K562 (cell line): ENCODE data around the gene RNF168. TPM values are rescaled to one million over a fixed set of nuclear protein-coding genes. Genes with fewer than 3 reads are reported as not detected.

Experiments used
- BRCA1 ChIP-seq, 2 experiments: fragments of 450-650 bp in 1 of 2; sonication (generic) in 1 of 2; formaldehyde crosslinking in 1 of 2; IDR thresholded peaks; 2 replicates each; pipeline versions ENCODE4 v1.5.0 to v1.6.1; 2017 to 2020; ENCODE audit warnings: mild to moderate bottlenecking in 1 of 2, missing genetic modification reagents in 1 of 2
- E2F5 ChIP-seq: sonication (generic); formaldehyde crosslinking; IDR thresholded peaks from 2 replicates; pipeline ENCODE4 v1.8.0; 2022; ENCODE audit warnings: mild to moderate bottlenecking, missing genetic modification reagents
- ETV5 ChIP-seq: sonication (generic); formaldehyde crosslinking; IDR thresholded peaks from 2 replicates; pipeline ENCODE4 v1.4.0; 2020; ENCODE audit warnings: low read depth, mild to moderate bottlenecking, missing genetic modification reagents
- FOXA3 ChIP-seq, 2 experiments: fragments of 450-650 bp in 1 of 2; sonication (generic) in 1 of 2; formaldehyde crosslinking; IDR thresholded peaks in 1 of 2; conservative IDR thresholded peaks in 1 of 2; 2 replicates each; pipeline versions ENCODE4 v1.4.0 to v1.8.0; 2020 to 2022; ENCODE audit warnings: mild to moderate bottlenecking in 2 of 2, missing genetic modification reagents in 1 of 2
- JUNB ChIP-seq: fragments of 450-650 bp; formaldehyde crosslinking; conservative IDR thresholded peaks from 2 replicates; pipeline ENCODE4 v1.4.0; 2020; ENCODE audit warnings: mild to moderate bottlenecking
- MBD1 ChIP-seq: fragments of 250-450 bp; sonication (Bioruptor Pico); IDR thresholded peaks from 2 replicates; pipeline ENCODE4 v1.8.0; 2022; ENCODE audit warnings: inconsistent platforms
- MCM3 ChIP-seq: fragments of 450-650 bp; IDR thresholded peaks from 2 replicates; pipeline ENCODE4 v1.6.1; 2016
- PPARD ChIP-seq: fragments of 250-450 bp; sonication (Bioruptor Pico); IDR thresholded peaks from 2 replicates; pipeline ENCODE4 v1.8.0; 2022; ENCODE audit warnings: inconsistent platforms, mild to moderate bottlenecking, moderate library complexity
- PYGO2 ChIP-seq: fragments of 450-650 bp; IDR thresholded peaks from 2 replicates; pipeline ENCODE4 v1.6.1; 2016; ENCODE audit warnings: mild to moderate bottlenecking, missing genetic modification characterization, moderate library complexity, missing compliant biosample characterization
- SMARCA4 ChIP-seq: fragments of 450-650 bp; IDR thresholded peaks from 2 replicates; pipeline ENCODE4 v1.6.1; 2016
- SMARCC2 ChIP-seq: fragments of 450-650 bp; IDR thresholded peaks from 2 replicates; pipeline ENCODE4 v1.6.1; 2017; ENCODE audit warnings: antibody characterized with exemption, moderate library complexity, mild to moderate bottlenecking, low read depth
- THRB ChIP-seq: fragments of 450-650 bp; formaldehyde crosslinking; conservative IDR thresholded peaks from 2 replicates; pipeline ENCODE4 v1.4.0; 2022; ENCODE audit warnings: mild to moderate bottlenecking, missing genetic modification characterization
- ZNF23 ChIP-seq: fragments of 250-450 bp; sonication (Bioruptor Pico); IDR thresholded peaks from 2 replicates; pipeline ENCODE4 v1.4.0; 2020; ENCODE audit warnings: mild to moderate bottlenecking
- ZNF507 ChIP-seq: conservative IDR thresholded peaks from 2 replicates; pipeline ENCODE4 v1.6.1; 2017; ENCODE audit warnings: missing genetic modification characterization, missing compliant biosample characterization
- ZNF740 ChIP-seq, 3 experiments: fragments of 200-800 bp in 1 of 3; sonication (Bioruptor generic) in 1 of 3; sonication (generic) in 1 of 3; formaldehyde crosslinking in 1 of 3; IDR thresholded peaks; 2 replicates each; pipeline versions ENCODE4 v1.6.1 to v1.8.0; 2016 to 2022; ENCODE audit warnings: mild to moderate bottlenecking in 2 of 3, missing compliant biosample characterization in 2 of 3, missing genetic modification characterization in 2 of 3, missing genetic modification reagents in 1 of 3
- polyA plus RNA-seq, 8 experiments: library from polyadenylated mRNA; depleted of rRNA in 4 of 8; stranded (reverse) in 5 of 8; unstranded in 3 of 8; fragments of >200 nt; fragmentation: Nextera tagmentation in 2 of 8; fragmentation: Illumina TruSeq in 1 of 8; extraction: Ambion mirVana in 2 of 8; extraction: Trizol in 1 of 8; gene quantifications; 2 replicates each; pipeline versions ENCODE4 v1.2.1 to v1.2.3, GENCODE V29; 2011 to 2014; ENCODE audit warnings: inconsistent platforms in 1 of 8, missing spikeins in 1 of 8
- total RNA-seq, 7 experiments: library from RNA; depleted of rRNA in 6 of 7; stranded (reverse); fragments of >200 nt in 6 of 7; fragmentation: Illumina TruSeq in 2 of 7; extraction: Trizol in 2 of 7; gene quantifications; 2 replicates each; pipeline versions ENCODE4 v1.2.1 to v1.2.3, GENCODE V29; 2011 to 2021; ENCODE audit warnings: low replicate concordance in 1 of 7

The RNF168 gene
- total and polyA plus RNA-seq, 9 of the 15 experiments (the other 6 are each of a cell fraction or from before 2014, with no cell fraction given) = 6.0 to 32.1 (median 16.6) TPM

- TF ChIP-seq THRB (CRISPR knock-in tag) (no peak), ZNF23 (CRISPR knock-in tag) (no peak), PYGO2 (tag) (no peak), FOXA3 (CRISPR knock-in tag; conservative IDR thresholded peaks at IDR 0.05 in 1 of 2, IDR thresholded peaks at IDR 0.05 in 1 of 2) (peak; percentile 69 to 87; a peak in 3 of 4 replicates), MCM3 (no peak), MBD1 (CRISPR knock-in tag) (no peak), PPARD (CRISPR knock-in tag) (no peak), BRCA1 (IDR thresholded peaks at IDR 0.05) (no peak), BRCA1 (CRISPR knock-in tag; IDR thresholded peaks at IDR 0.05) (no peak), E2F5 (CRISPR knock-in tag) (no peak), SMARCA4 (peak; percentile 78), ZNF740 (CRISPR knock-in tag; IDR thresholded peaks at IDR 0.05) (no peak), ZNF740 (tag; IDR thresholded peaks at IDR 0.05) (no peak), ZNF507 (no peak), ETV5 (CRISPR knock-in tag) (no peak), JUNB (CRISPR knock-in tag) (no peak), SMARCC2 (0 out of 2 replicates have a peak, but pooled peaks have one; percentile 59)
Observed at GRCh38 chr3:196514913-196515621, 11.5 kb upstream of the RNF168 start, which contains the start of gene SMCO1 (continued).
